GM19438 (cell line): Measurements from ENCODE around the gene RPF1.
"Not testable (repeated sequence)": the region's sequence is repeated elsewhere in the genome, so short reads cannot be mapped to it uniquely, and the experiment has no call there.

ENCODE experiments used
- ATAC-seq: cut with Tn5 transposase; IDR thresholded peaks from one replicate; pipeline ENCODE4 v1.9.1; 2021; ENCODE audit warnings: low read depth; ENCODE audit not compliant: unreplicated experiment

RPF1 gene

GRCh38 chr1:84489766-84490165 lies 10.7 kb downstream of the RPF1 start:
- no peak for ATAC-seq

DNA sequence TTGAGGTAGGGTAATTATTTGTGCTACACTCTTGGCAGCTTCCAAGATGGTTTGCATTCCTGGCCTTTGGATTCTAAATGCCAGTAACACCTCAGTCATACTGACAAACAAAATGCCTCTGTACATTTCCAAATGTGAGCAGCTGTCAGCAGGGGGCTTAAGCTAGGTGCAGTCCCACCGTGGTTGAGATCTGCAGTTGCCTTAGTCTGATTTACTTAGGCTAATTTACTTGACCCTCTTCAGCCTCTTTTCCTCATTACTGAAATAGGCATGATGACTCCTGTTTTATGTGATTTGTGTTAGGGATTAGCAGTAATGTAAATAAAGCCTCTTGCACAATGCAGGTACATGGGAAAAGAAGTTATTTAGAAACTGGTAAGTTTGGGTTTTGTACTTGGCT lies 13.7 kb downstream of the RPF1 start:
- no peak for ATAC-seq

- no peak for ATAC-seq
Observed at GRCh38 chr1:84493747-84494146, 14.7 kb downstream of the RPF1 start.

- no peak for ATAC-seq
Observed at GRCh38 chr1:84496498-84496897, 17.4 kb downstream of the RPF1 start.

- ATAC-seq, result no peak
Observed at GRCh38 chr1:84497631-84498275, 18.7 kb downstream of the RPF1 start.

- no peak for ATAC-seq
Observed at GRCh38 chr1:84502927-84503326, 23.9 kb downstream of the RPF1 start.

- no peak for ATAC-seq
Observed at GRCh38 chr1:84504580-84505492, 25.8 kb downstream of the RPF1 start.

- ATAC-seq, result peak; percentile 34
Observed at GRCh38 chr1:84505493-84506001, 26.5 kb downstream of the RPF1 start.

DNA sequence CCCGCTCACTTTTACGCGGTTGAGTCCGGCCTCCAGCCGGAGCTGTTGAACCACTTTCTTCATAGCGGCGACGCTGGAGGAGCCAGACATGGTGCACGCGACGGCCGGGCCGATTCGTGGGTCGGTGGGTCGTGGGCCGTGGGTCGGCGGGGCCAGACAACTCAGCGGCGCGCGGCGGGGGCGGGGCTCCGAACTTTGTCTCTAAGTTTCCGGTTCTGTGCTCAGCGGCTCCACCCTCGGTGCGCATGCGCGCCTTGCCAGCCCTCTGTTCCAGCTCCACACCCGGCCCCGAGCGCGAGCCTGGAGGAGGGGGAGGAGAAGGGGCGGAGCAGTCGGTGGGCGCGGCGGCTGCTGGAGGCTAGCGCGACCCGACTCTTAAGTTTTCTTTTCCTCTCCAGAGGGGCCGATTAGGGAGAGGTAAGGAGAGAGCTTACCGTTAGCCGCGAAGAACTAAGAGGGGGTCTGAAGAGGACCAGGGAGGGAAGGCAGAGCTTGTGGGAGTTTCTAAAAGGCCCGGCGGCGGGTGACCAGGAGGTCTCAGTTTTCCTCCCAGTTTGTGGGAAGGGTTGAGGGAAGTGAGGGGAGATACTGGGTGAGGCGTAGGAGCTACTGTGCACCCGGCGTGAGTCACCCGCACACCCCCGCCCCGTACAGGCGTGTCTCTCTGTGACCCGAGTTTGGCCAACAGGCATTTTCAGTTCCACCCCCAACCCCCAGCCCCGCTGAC lies 27.1 kb downstream of the RPF1 start, which contains the start of the genes GNG5 and SPATA1:
TSS of gene GNG5 (minus strand) at position 580 of the 727 bp plus-strand sequence. CDS start at position 90, 490 bp downstream.
TSS of gene SPATA1 (plus strand) at position 385 of the 727 bp plus-strand sequence. CDS start 9,974 bp downstream, outside the sequence.
- peak; percentile 81 for ATAC-seq

GRCh38 chr1:84506729-84507453 lies 27.8 kb downstream of the RPF1 start:
- no peak for ATAC-seq

DNA sequence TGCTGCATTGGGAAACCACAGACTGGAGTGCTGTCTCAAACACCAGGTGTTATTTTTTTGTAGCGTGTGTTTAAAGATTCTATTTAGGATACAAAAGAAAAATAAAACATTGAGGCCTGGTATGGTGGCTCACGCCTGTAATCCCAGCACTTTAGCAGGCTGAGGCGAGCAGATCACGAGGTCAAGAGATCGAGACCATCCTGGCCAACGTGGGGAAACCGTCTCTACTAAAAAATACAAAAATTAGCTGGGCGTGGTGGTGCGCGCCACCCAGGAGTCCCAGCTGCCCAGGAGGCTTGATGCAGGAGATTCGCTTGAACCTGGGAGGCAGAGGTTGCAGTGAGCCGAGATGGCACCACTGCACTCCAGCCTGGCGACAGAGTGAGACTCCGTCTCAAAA lies 28.8 kb downstream of the RPF1 start:
- not testable (repeated sequence) for ATAC-seq

DNA sequence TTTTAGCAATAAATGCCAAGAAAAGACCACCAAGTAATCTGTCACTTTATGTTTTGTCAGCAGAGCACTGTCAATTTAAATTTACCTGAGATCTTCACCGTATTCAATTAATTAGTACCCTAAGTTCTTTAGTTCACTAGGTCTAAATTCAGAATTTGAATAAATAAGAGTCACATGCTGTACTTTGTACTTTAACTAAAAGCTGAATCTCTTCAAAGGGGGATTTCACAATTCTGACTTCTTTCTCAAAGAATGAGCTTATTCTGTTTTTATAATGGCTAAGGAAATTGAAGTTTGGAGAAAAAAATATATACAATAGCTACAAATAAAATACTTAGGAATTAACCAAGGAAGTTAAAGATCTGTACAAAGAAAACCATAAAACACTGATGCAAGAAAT lies 29.4 kb downstream of the RPF1 start:
- ATAC-seq, result no peak

DNA sequence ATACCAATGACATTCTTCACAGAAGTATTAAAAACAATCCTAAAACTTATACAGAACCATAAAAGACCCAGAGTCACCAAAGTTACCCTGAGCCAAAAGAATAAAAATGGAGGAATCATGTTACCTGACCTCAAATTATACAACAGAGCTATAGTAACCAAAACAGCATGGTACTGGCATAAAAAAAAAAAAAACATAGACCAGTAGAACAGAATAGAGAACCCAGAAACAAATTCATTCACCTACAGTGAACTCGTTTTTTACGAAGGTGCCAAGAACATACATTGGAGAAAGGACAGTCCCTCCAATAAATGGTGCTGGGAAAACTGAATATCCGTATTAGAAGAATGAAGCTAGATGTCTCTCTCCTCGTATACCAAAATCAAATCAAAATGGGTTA lies 30.0 kb downstream of the RPF1 start:
- no peak for ATAC-seq

DNA sequence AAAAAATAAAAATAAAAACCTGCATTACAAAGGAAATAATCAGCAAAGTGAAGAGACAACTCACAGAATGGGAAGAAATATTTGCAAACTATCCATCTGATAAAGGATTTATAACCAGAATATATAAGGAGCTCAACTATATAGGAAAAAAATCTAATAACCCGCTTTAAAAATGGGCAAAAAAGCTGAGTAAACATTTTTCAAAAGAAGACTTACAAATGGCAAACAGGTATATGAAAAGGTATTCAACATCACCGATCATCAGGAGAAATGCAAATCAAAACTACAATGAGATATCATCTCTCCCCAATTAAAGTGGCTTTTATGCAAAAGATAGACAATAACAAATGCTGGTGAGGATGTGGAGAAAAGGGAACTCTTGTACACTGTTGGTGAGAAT lies 31.1 kb downstream of the RPF1 start:
- no peak for ATAC-seq

- ATAC-seq, result no peak
Observed at GRCh38 chr1:84510668-84511067, 31.6 kb downstream of the RPF1 start.

GRCh38 chr1:84524590-84524989 lies 45.5 kb downstream of the RPF1 start:
- no peak for ATAC-seq

DNA sequence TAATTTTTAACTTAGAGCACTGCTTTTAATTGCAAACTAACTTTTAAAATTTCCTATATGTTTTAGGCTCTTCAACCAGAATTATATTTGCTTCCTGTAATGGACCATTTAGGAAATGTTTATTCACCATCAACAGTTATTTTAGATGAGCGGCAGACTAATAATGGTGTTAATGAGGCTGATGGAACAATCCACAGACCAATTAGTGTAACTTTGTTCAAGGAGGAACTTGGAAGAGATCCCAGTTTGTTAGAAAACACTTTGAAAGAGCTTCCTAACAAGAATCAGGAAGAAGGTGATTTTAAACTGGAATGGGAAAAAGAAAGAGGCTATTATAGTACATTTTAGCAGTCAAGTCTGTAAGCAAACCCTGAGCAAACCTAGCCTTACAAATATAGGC lies 46.7 kb downstream of the RPF1 start:
- ATAC-seq, result no peak

DNA sequence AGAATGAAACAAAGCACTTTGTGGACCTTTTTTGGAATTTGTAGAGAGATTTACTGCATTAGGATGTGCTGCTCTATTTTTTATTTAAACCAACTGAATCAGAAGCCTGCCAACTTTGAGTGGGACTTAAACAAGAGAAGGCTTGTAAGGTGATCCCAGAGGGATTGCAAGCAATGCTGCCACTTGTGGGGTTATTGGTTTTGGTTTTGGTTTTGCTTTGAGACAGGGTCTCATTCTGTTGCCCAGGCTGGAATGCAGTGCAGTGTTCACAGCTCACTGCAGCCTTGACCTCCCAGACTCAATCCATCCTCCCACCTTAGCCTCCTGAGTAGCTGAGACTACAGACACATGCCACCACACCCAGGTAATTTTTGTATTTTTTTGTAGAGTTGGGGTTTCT lies 59.5 kb downstream of the RPF1 start:
- peak; percentile 78 for ATAC-seq

DNA sequence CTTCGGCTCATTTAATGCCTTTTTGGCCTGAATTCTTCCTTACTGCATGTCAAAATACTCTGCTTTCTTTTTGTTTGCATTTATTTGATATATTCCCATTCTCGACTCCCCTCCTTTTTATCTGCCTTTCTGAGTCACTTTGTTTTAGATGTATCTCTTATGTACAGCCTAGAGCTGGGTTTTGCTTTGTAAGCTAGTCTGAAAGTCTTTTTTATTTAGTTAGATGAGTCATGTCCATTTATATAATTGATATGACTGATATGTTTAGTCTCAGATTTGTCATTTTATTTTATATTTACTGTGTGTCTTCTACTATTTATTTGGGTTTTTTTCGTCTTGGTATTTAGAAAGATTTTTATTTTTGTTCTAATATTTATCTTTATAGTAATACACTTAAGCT lies 60.9 kb downstream of the RPF1 start:
- ATAC-seq, result no peak

GRCh38 chr1:84540759-84541158 lies 61.7 kb downstream of the RPF1 start:
- no peak for ATAC-seq
